A549 (cell line): Measurements from ENCODE around the gene LARGE1. TPM values are rescaled to one million over a fixed set of nuclear protein-coding genes. Genes with fewer than 3 reads are reported as not detected.

Experiments
- ATAC-seq, 2 experiments: fragments of 200-7000 bp in 1 of 2; fragments of >200 bp in 1 of 2; cut with Nextera tagmentation in 1 of 2; cut with Tn5 transposase in 1 of 2; 3 replicates each; pipeline versions ENCODE4 v1.8.0 to v1.9.1; 2018 to 2020; ENCODE audit warnings: mild to moderate bottlenecking in 1 of 2, moderate library complexity in 1 of 2
- CTCF ChIA-PET: fragments of 300-600 bp; sonication (Branson Sonifier 250); formaldehyde crosslinking; extraction: SDS; loops from one replicate; lab custom pipeline; 2021; ENCODE audit warnings: antibody characterized with exemption, inconsistent platforms; lab: Yijun Ruan, JAX
- POLR2A ChIA-PET: fragments of 350-600 bp; formaldehyde crosslinking; extraction: SDS; loops from one replicate; lab custom pipeline; 2021; ENCODE audit warnings: antibody characterized with exemption, inconsistent platforms; lab: Yijun Ruan, JAX
- DNase-seq, 2 experiments: peaks; one replicate each; pipeline versions ENCODE4 v3.0.0 to v3.0.0-alpha.2; 2011 to 2016; ENCODE audit warnings: low read depth in 1 of 2, low spot score in 1 of 2
- FAIRE-seq: peaks from 2 replicates; lab custom pipeline; 2011; peaks lifted over from hg19 to GRCh38; lab: Jason Lieb, UNC
- H3K27ac ChIP-seq, 2 experiments: fragments of >200 bp; sonication (Bioruptor Twin); formaldehyde crosslinking; 3 replicates each; pipeline ENCODE4 v1.5.1; 2016 to 2017
- H3K4me1 ChIP-seq: fragments of >200 bp; sonication (Bioruptor Twin); formaldehyde crosslinking; 3 replicates; pipeline ENCODE4 v1.6.1; 2016
- H3K4me2 ChIP-seq: fragments of >200 bp; sonication (Bioruptor Twin); formaldehyde crosslinking; 3 replicates; pipeline ENCODE4 v1.6.1; 2016
- H3K4me3 ChIP-seq: fragments of >200 bp; sonication (Bioruptor Twin); formaldehyde crosslinking; 3 replicates; pipeline ENCODE4 v1.5.1; 2016
- H3K9me3 ChIP-seq: fragments of >200 bp; sonication (Bioruptor Twin); formaldehyde crosslinking; 3 replicates; pipeline ENCODE4 v1.6.1; 2016
- CBX2 ChIP-seq: fragments of 200-600 bp; sonication (generic); IDR thresholded peaks from 2 replicates; pipeline ENCODE4 v1.6.1; 2016; ENCODE audit warnings: low read depth, mild to moderate bottlenecking, borderline replicate concordance
- CBX8 ChIP-seq: fragments of 200-600 bp; sonication (generic); IDR thresholded peaks from 2 replicates; pipeline ENCODE4 v1.6.1; 2016
- EP300 ChIP-seq, 2 experiments: fragments of >200 bp; sonication (Bioruptor Twin); formaldehyde crosslinking; IDR thresholded peaks; 2 replicates in 1 of 2; 3 replicates in 1 of 2; pipeline ENCODE4 v1.6.1; 2016 to 2017
- ESRRA ChIP-seq: fragments of 150-350 bp; IDR thresholded peaks from 2 replicates; pipeline ENCODE4 v1.6.1; 2014; ENCODE audit warnings: mild to moderate bottlenecking, low read length, borderline replicate concordance
- HDAC2 ChIP-seq: fragments of 200-600 bp; sonication (generic); IDR thresholded peaks from 2 replicates; pipeline ENCODE4 v1.6.1; 2016
- HEYL ChIP-seq: fragments of 250-450 bp; sonication (Bioruptor Pico); IDR thresholded peaks from 2 replicates; pipeline ENCODE4 v1.8.0; 2021; ENCODE audit warnings: mild to moderate bottlenecking, moderate library complexity
- HOXA7 ChIP-seq: fragments of 250-450 bp; sonication (Bioruptor Pico); IDR thresholded peaks from 2 replicates; pipeline ENCODE4 v1.5.0; 2020; ENCODE audit warnings: mild to moderate bottlenecking, moderate library complexity
- HOXB13 ChIP-seq: fragments of 250-450 bp; sonication (Bioruptor Pico); IDR thresholded peaks from 2 replicates; pipeline ENCODE4 v1.5.0; 2020; ENCODE audit warnings: low read depth, mild to moderate bottlenecking, moderate library complexity
- JUN ChIP-seq, 2 experiments: fragments of >200 bp; sonication (Bioruptor Twin); formaldehyde crosslinking; IDR thresholded peaks; 2 replicates in 1 of 2; 3 replicates in 1 of 2; pipeline ENCODE4 v1.6.1; 2016 to 2017
- KDM1A ChIP-seq: fragments of 200-600 bp; sonication (generic); IDR thresholded peaks from 2 replicates; pipeline ENCODE4 v1.6.1; 2016; ENCODE audit warnings: low read depth, mild to moderate bottlenecking
- NFE2L2 ChIP-seq: fragments of 150-350 bp; conservative IDR thresholded peaks from 2 replicates; pipeline ENCODE4 v1.6.1; 2014; ENCODE audit warnings: low read length
- NR3C1 ChIP-seq: fragments of >200 bp; sonication (Bioruptor Twin); formaldehyde crosslinking; IDR thresholded peaks from 3 replicates; pipeline ENCODE4 v1.6.1; 2017
- PHF8 ChIP-seq: fragments of 200-600 bp; sonication (generic); IDR thresholded peaks from 2 replicates; pipeline ENCODE4 v1.6.1; 2016; ENCODE audit warnings: low read depth, mild to moderate bottlenecking, antibody characterized with exemption, moderate library complexity, borderline replicate concordance
- POLR2AphosphoS2 ChIP-seq: conservative IDR thresholded peaks from 2 replicates; pipeline ENCODE4 v1.6.1; 2012; ENCODE audit warnings: low read length, improper control_type of control experiment, inconsistent platforms
- RAD21 ChIP-seq, 2 experiments: fragments of >200 bp in 1 of 2; sonication (Bioruptor Twin) in 1 of 2; formaldehyde crosslinking in 1 of 2; IDR thresholded peaks in 1 of 2; conservative IDR thresholded peaks in 1 of 2; 2 replicates in 1 of 2; 3 replicates in 1 of 2; pipeline ENCODE4 v1.6.1; 2012 to 2018; ENCODE audit warnings: inconsistent platforms in 1 of 2
- RARB ChIP-seq: fragments of 250-450 bp; sonication (Bioruptor Pico); IDR thresholded peaks from 2 replicates; pipeline ENCODE4 v1.8.0; 2021; ENCODE audit warnings: mild to moderate bottlenecking, moderate library complexity
- RCOR1 ChIP-seq: fragments of 150-350 bp; IDR thresholded peaks from 2 replicates; pipeline ENCODE4 v1.6.1; 2014; ENCODE audit warnings: antibody characterized with exemption, low read length, low read depth
- SREBF2 ChIP-seq: fragments of 450-650 bp; IDR thresholded peaks from 2 replicates; pipeline ENCODE4 v1.6.1; 2014; ENCODE audit warnings: mild to moderate bottlenecking, moderate library complexity
- ZFP36 ChIP-seq: fragments of 450-650 bp; IDR thresholded peaks from 2 replicates; pipeline ENCODE4 v1.6.1; 2014; ENCODE audit warnings: borderline replicate concordance; ENCODE audit not compliant: partially characterized antibody
- ZNF302 ChIP-seq: fragments of 250-450 bp; sonication (Bioruptor Pico); IDR thresholded peaks from 2 replicates; pipeline ENCODE4 v1.9.0; 2021; ENCODE audit warnings: inconsistent platforms, mild to moderate bottlenecking, moderate library complexity
- WGBS: methylation state at CpG from one replicate; pipeline ENCODE4 v1.1.6; 2017; ENCODE audit errors: missing lambda C conversion rate; 5-methylcytosine and 5-hydroxymethylcytosine counted together
- polyA plus RNA-seq, 4 experiments: library from polyadenylated mRNA; depleted of rRNA in 3 of 4; stranded (reverse); fragments of >200 nt; fragmentation: RNase III in 1 of 4; extraction: RNeasy Plus Mini Kit Qiagen cat#74134 plus additional on column Dnase treatment in 1 of 4; gene quantifications; 2 replicates in 3 of 4; 3 replicates in 1 of 4; pipeline ENCODE4 v1.2.3, GENCODE V29; 2011 to 2017
- TF ChIP-seq, protein P1 (sequence below): fragments of 250-450 bp; sonication (Bioruptor Pico); IDR thresholded peaks from 2 replicates; pipeline ENCODE4 v1.5.0; 2021; ENCODE audit warnings: mild to moderate bottlenecking, moderate library complexity, borderline replicate concordance
- TF ChIP-seq, protein P2 (sequence below): fragments of 150-350 bp; IDR thresholded peaks from 2 replicates; pipeline ENCODE4 v1.6.1; 2014; ENCODE audit warnings: low read depth, mild to moderate bottlenecking, low read length
- TF ChIP-seq, protein P3 (sequence below): fragments of >200 bp; sonication (Bioruptor Twin); formaldehyde crosslinking; IDR thresholded peaks from 3 replicates; pipeline ENCODE4 v1.5.1; 2016
- TF ChIP-seq, protein P4 (sequence below): fragments of >200 bp; sonication (Bioruptor Twin); formaldehyde crosslinking; IDR thresholded peaks from 2 replicates; pipeline ENCODE4 v1.6.1; 2016
- TF ChIP-seq, protein P5 (sequence below): fragments of 250-450 bp; sonication (Bioruptor Pico); IDR thresholded peaks from 2 replicates; pipeline ENCODE4 v1.5.0; 2020; ENCODE audit warnings: low read depth, mild to moderate bottlenecking, moderate library complexity

The LARGE1 gene
- polyA plus RNA-seq, 2 of the 4 experiments (the other 2 are of a cell fraction), result 2.7 to 5.8 TPM

DNA sequence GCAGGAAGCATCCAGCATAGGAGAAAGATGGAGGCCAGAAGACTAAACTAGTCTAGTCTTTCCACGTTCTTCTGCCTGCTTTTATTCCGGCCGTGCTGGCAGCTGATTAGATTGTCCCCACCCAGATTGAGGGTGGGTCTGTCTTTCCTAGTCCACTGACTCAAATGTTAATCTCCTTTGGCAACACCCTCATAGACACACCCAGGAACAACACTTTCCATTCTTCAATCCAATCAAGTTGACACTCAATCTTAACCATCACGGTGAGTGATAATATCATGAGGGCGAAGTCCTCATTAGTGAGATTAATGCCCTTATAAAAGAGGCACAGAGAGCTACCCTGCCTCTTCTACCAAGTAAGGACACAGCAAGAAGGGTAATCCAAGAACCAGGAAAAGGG lies 424.2 kb downstream of the LARGE1 start (continued):
- no peak for TF ChIP-seq HDAC2
- TF ChIP-seq KDM1A, result no peak
- no peak for TF ChIP-seq HOXA7 (CRISPR knock-in tag)
- TF ChIP-seq CBX2, result no peak

DNA sequence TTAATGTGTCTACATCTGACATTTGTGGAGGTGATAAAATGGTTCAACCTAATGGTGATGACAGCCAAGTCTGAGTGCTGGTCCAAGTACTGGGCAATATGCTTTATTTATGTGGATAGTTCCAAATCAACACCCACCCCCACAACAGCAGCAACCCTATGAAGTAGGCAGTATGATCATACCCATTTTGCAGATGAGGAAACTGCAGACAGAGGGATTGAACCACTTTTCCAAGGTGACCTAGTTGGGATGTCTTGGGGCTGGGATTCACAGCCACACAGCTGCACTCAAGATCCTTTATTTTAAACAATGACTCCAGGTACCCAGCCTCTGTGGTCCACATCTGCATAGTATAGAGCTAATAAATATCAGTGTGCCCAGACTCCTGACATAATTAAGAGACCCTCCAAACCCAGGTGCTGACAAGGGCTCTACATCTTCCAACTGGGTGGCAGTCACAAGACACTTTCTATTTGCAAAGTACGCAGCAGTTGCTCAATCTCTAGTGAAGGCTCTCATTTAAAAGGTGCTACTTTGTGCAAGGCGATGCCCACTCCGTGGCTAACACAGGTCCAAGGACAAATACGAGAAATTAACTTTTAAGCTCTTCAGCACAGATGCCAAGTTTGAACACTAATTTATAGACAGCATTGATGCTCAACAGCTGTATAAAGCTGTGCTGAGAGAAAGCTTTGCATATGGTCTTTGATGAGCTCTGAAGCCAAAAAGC lies 426.6 kb downstream of the LARGE1 start:
- ChIA-PET CTCF (no interaction called here), POLR2A (no interaction called here)
- no peak overlapping the region for H3K4me2 ChIP-seq
- FAIRE-seq, result no peak
- ATAC-seq, result no peak
- TF ChIP-seq CBX8, result no peak
- no peak for TF ChIP-seq KDM1A
- TF ChIP-seq JUN (IDR thresholded peaks at IDR 0.05), result no peak
- TF ChIP-seq, protein P1, sequence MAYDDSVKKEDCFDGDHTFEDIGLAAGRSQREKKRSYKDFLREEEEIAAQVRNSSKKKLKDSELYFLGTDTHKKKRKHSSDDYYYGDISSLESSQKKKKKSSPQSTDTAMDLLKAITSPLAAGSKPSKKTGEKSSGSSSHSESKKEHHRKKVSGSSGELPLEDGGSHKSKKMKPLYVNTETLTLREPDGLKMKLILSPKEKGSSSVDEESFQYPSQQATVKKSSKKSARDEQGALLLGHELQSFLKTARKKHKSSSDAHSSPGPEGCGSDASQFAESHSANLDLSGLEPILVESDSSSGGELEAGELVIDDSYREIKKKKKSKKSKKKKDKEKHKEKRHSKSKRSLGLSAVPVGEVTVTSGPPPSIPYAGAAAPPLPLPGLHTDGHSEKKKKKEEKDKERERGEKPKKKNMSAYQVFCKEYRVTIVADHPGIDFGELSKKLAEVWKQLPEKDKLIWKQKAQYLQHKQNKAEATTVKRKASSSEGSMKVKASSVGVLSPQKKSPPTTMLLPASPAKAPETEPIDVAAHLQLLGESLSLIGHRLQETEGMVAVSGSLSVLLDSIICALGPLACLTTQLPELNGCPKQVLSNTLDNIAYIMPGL, result no peak
- TF ChIP-seq HOXB13, result no peak
- TF ChIP-seq HOXA7 (CRISPR knock-in tag), result no peak
- TF ChIP-seq RAD21 (conservative IDR thresholded peaks at IDR 0.05 in 1 of 2, IDR thresholded peaks at IDR 0.05 in 1 of 2), result no peak
- TF ChIP-seq, protein P2, sequence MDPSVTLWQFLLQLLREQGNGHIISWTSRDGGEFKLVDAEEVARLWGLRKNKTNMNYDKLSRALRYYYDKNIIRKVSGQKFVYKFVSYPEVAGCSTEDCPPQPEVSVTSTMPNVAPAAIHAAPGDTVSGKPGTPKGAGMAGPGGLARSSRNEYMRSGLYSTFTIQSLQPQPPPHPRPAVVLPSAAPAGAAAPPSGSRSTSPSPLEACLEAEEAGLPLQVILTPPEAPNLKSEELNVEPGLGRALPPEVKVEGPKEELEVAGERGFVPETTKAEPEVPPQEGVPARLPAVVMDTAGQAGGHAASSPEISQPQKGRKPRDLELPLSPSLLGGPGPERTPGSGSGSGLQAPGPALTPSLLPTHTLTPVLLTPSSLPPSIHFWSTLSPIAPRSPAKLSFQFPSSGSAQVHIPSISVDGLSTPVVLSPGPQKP, result no peak
- no peak for TF ChIP-seq NFE2L2
- no peak for TF ChIP-seq ZNF302 (CRISPR knock-in tag)
- TF ChIP-seq, protein P3, sequence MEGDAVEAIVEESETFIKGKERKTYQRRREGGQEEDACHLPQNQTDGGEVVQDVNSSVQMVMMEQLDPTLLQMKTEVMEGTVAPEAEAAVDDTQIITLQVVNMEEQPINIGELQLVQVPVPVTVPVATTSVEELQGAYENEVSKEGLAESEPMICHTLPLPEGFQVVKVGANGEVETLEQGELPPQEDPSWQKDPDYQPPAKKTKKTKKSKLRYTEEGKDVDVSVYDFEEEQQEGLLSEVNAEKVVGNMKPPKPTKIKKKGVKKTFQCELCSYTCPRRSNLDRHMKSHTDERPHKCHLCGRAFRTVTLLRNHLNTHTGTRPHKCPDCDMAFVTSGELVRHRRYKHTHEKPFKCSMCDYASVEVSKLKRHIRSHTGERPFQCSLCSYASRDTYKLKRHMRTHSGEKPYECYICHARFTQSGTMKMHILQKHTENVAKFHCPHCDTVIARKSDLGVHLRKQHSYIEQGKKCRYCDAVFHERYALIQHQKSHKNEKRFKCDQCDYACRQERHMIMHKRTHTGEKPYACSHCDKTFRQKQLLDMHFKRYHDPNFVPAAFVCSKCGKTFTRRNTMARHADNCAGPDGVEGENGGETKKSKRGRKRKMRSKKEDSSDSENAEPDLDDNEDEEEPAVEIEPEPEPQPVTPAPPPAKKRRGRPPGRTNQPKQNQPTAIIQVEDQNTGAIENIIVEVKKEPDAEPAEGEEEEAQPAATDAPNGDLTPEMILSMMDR, result no peak
- TF ChIP-seq RARB (CRISPR knock-in tag), result no peak
- TF ChIP-seq, protein P4, sequence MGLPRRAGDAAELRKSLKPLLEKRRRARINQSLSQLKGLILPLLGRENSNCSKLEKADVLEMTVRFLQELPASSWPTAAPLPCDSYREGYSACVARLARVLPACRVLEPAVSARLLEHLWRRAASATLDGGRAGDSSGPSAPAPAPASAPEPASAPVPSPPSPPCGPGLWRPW, result no peak
- TF ChIP-seq SREBF2, result no peak
- no peak for TF ChIP-seq ESRRA
- no peak for TF ChIP-seq POLR2AphosphoS2
- no peaks in the 10 kb centered on the region for H3K9me3 ChIP-seq
- H3K4me1 ChIP-seq, result no peaks in the 10 kb centered on the region
- H3K27ac ChIP-seq, result no peak overlapping the region
- no peak for DNase-seq
- no peak overlapping the region for H3K4me3 ChIP-seq
- WGBS, result 86% methylated on average over 4 of the region's 4 CpGs

DNA sequence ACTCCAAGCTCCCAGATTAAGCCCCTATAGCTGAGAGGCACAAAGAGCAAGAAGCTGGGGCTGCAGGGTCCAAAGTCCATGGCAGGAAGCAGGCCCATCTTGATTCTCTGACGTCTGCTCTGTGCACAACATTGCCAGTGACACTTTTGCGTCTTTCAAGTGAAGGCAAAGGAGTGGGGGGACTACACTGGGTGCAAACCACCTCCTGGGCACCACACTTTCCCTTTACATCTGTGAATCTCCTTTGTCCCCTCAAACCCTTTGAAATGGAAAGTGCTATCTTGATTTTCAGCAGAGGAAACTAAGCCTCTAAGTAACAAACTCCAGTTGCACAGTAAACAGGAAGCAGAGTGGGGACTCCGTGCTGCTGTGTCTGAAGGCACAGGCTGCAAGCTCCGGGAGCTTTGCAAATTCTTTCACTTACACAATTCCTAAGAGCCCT lies 428.0 kb downstream of the LARGE1 start:
- Histone ChIP-seq H3K4me3 (no peak overlapping the region), H3K9me3 (no peaks in the 10 kb centered on the region), H3K4me1 (no peaks in the 10 kb centered on the region), H3K27ac (no peak overlapping the region), H3K4me2 (no peak overlapping the region)
- ChIA-PET POLR2A (no interaction called here), CTCF (no interaction called here)
- ATAC-seq (no peak), FAIRE-seq (no peak), DNase-seq (no peak)
- 77% methylated on average over 4 of the region's 4 CpGs for WGBS
- TF ChIP-seq EP300 (IDR thresholded peaks at IDR 0.05) (no peak), NR3C1 (no peak), SREBF2 (no peak), HOXA7 (CRISPR knock-in tag) (no peak), NFE2L2 (no peak), ZFP36 (no peak), RCOR1 (no peak), HEYL (CRISPR knock-in tag) (no peak), PHF8 (no peak), POLR2AphosphoS2 (no peak)
- TF ChIP-seq, protein P5, sequence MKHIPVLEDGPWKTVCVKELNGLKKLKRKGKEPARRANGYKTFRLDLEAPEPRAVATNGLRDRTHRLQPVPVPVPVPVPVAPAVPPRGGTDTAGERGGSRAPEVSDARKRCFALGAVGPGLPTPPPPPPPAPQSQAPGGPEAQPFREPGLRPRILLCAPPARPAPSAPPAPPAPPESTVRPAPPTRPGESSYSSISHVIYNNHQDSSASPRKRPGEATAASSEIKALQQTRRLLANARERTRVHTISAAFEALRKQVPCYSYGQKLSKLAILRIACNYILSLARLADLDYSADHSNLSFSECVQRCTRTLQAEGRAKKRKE (CRISPR knock-in tag), result no peak
- TF ChIP-seq, protein P2, result no peak
- TF ChIP-seq, protein P3, result no peak
